A673 (cell line): ENCODE measurements around the gene MS4A10. TPM values are rescaled to one million over a fixed set of nuclear protein-coding genes. Genes with fewer than 3 reads are reported as not detected.
A peak's percentile ranks its signal among the peaks of the same experiment; 100 is the strongest.

Experiments
- BruUV-seq: library from RNA; stranded (reverse); fragments of 400-500 nt; replicated peaks from 2 replicates; lab custom pipeline; 2021; lab: Mats Ljungman, UMichigan
- CTCF ChIA-PET: fragments of 300-600 bp; sonication (Branson Sonifier 250); formaldehyde crosslinking; loops from one replicate; lab custom pipeline; 2022; ENCODE audit warnings: antibody characterized with exemption; lab: Charles Lee
- POLR2A ChIA-PET: fragments of 300-600 bp; sonication (Branson Sonifier 250); formaldehyde crosslinking; loops from one replicate; lab custom pipeline; 2022; ENCODE audit warnings: antibody characterized with exemption; ENCODE audit not compliant: low non-redundant PET; lab: Charles Lee
- DNase-seq: peaks from one replicate; pipeline ENCODE4 v3.0.0-alpha.2; 2015; ENCODE audit warnings: low spot score
- H3K27ac ChIP-seq: fragments of 200-600 bp; sonication (generic); 2 replicates; pipeline ENCODE4 v1.5.1; 2016; ENCODE audit warnings: mixed run types, low read depth, mild to moderate bottlenecking, mixed read lengths, antibody characterized with exemption, low read length; ENCODE audit not compliant: poor library complexity, severe bottlenecking
- H3K27me3 ChIP-seq: fragments of 200-600 bp; sonication (generic); replicated peaks from 2 replicates; pipeline ENCODE4 v1.6.1; 2017; ENCODE audit warnings: mixed run types, low read depth, mild to moderate bottlenecking, mixed read lengths, antibody characterized with exemption, low read length; ENCODE audit not compliant: insufficient read depth, poor library complexity
- H3K36me3 ChIP-seq: fragments of 200-600 bp; sonication (generic); 2 replicates; pipeline ENCODE4 v1.6.1; 2016; ENCODE audit warnings: mixed run types, mild to moderate bottlenecking, mixed read lengths, antibody characterized with exemption, low read length; ENCODE audit not compliant: insufficient read depth, poor library complexity, severe bottlenecking
- H3K4me1 ChIP-seq: fragments of 200-600 bp; sonication (generic); 2 replicates; pipeline ENCODE4 v1.6.1; 2017; ENCODE audit warnings: mixed run types, mild to moderate bottlenecking, mixed read lengths, antibody characterized with exemption, low read length; ENCODE audit not compliant: insufficient read depth, poor library complexity, severe bottlenecking
- H3K4me3 ChIP-seq: fragments of 200-600 bp; sonication (generic); 2 replicates; pipeline ENCODE4 v1.5.1; 2016; ENCODE audit warnings: low read depth, mixed run types, mild to moderate bottlenecking, mixed read lengths, low read length; ENCODE audit not compliant: poor library complexity, severe bottlenecking
- H3K9me3 ChIP-seq: fragments of 200-600 bp; sonication (generic); 2 replicates; pipeline ENCODE4 v1.6.1; 2016; ENCODE audit warnings: mixed run types, low read depth, mild to moderate bottlenecking, mixed read lengths, antibody characterized with exemption, low read length; ENCODE audit not compliant: poor library complexity, severe bottlenecking
- CTCF ChIP-seq: fragments of 300-800, 200-600 bp; sonication (generic); conservative IDR thresholded peaks from 2 replicates; pipeline ENCODE4 v1.5.1; 2017; ENCODE audit warnings: low read depth, mild to moderate bottlenecking, antibody characterized with exemption, low read length, moderate library complexity, mixed read lengths
- EZH2 ChIP-seq: fragments of 200-600 bp; sonication (generic); IDR thresholded peaks from 2 replicates; pipeline ENCODE4 v1.6.1; 2017; ENCODE audit warnings: borderline replicate concordance, low read depth, mild to moderate bottlenecking, mixed read lengths, antibody characterized with exemption, low read length; ENCODE audit not compliant: poor library complexity, severe bottlenecking
- intact Hi-C: fragments of 100-400 bp; cut with micrococcal nuclease; formaldehyde crosslinking; loops from one replicate; pipeline ENCODE4 v1.10.0; 2022; ENCODE audit not compliant: unreplicated experiment
- total RNA-seq: library from RNA; stranded (reverse); gene quantifications from 2 replicates; pipeline ENCODE4 v1.2.3, GENCODE V29; 2021

The MS4A10 gene
- total RNA-seq, 1 experiment from 2014 or later = not detected

DNA sequence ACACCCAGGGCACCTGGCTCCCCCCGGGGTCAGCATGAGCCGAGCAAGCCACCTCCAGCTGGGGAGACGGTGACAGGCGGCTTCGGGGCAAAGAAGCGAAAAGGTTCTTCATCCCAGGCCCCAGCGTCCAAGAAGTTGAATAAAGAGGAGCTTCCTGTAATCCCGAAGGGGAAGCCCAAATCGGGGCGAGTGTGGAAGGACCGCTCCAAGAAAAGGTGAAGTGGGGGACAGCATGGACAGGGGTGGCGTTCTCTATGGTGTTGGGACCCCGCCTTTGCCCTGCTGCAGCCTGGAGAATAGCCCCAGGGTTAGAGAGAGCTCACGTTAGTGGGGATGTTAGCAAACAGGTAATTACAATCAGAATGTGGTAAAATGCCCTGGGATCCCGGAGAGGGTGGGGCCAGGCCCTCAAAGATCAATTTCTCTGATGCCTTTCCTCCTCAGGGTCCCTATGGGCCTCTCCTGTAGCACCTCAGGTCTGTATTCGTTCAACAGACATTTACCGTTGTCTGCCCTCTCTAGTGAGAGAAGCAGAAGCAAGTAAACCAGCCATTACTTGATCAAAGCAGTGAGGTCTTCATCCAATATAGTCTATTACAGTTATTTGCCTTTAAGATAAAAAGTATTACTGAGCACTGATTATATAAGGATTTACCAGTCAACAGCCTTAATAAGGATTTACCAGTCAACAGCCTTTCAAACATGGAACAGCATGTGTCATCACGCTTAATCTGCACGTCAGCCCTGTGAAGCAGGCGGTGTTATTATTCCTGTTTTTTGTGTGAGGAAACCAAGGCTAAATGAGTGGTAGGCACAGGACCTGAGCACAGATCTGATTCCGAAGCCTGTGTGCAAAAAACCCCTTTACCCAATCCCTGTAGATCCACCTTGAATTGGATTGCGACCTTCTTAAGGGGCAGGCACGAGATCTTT, 57.8 kb downstream of the MS4A10 start:
- Histone ChIP-seq H3K27ac (peak overlapping the region; percentile 85), H3K27me3 (no peaks in the 10 kb centered on the region), H3K36me3 (peaks cover 7% of the 10 kb centered on the region), H3K4me3 (peak overlapping the region; percentile 91), H3K4me1 (no peaks in the 10 kb centered on the region), H3K9me3 (no peaks in the 10 kb centered on the region)
- ChIA-PET POLR2A (no interaction called here), CTCF (interaction anchor here (0.5 kb wide), 1 partner anchor 1736 kb away, joined by 3 read pairs; the partner anchor contains the start of gene FAM111B)
- intact Hi-C loops = no loop called here
- BruUV-seq = no TSS peak
- TF ChIP-seq EZH2 (no peak), CTCF (no peak)
- DNase-seq = no peak

GRCh38 chr11:60844045-60844869, 59.1 kb downstream of the MS4A10 start:
- POLR2A ChIA-PET = no interaction called here

More at GRCh38 chr11:60844045-60844869, 59.1 kb downstream of the MS4A10 start:
- H3K27me3 ChIP-seq = no peaks in the 10 kb centered on the region
- H3K36me3 ChIP-seq = peaks cover 19% of the 10 kb centered on the region
- H3K27ac ChIP-seq = peak overlapping the region; percentile 85
- no peak for DNase-seq
- H3K9me3 ChIP-seq = no peaks in the 10 kb centered on the region
- no peak for TF ChIP-seq EZH2
- TF ChIP-seq CTCF = no peak
- intact Hi-C loops = no loop called here
- BruUV-seq = no TSS peak
- H3K4me3 ChIP-seq = peak overlapping the region; percentile 91
- CTCF ChIA-PET = no interaction called here
- H3K4me1 ChIP-seq = no peaks in the 10 kb centered on the region
